GM15510 (cell line): Measurements from ENCODE around the gene OR51T1.

Experiments
- POLR2A ChIP-seq: IDR thresholded peaks from 3 replicates; pipeline ENCODE4 v1.6.1; 2011; ENCODE audit warnings: borderline replicate concordance; ENCODE audit not compliant: insufficient read length; ENCODE audit errors: extremely low read depth

OR51T1 gene

DNA sequence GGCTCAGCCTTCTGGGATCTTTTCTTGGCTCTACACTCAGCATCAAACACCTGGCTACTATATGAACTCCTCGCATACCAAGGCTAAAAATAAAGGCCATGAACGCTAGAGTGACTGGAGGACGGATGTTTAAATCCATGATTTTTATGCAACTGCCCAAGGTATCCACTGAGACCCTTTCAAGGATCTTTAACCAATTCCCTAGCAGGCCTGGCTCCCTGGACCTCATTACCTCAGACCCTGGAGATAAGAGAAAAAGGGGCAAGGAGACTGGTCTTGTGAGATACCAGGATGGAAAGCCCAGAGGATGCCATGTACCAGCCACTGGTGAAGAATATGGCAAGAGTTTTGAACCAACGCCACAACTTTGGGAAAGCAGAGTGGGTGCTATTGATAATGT lies 37.5 kb downstream of the OR51T1 start, which contains the start of gene OR51G2:
OR51G2 (minus strand) TSS at position 101 of the 400 bp plus-strand sequence. CDS start 3,687 bp downstream, outside the sequence.
- no peak for TF ChIP-seq POLR2A

- TF ChIP-seq POLR2A, result no peak
Observed at GRCh38 chr11:4921796-4922195, 40.1 kb downstream of the OR51T1 start.

DNA sequence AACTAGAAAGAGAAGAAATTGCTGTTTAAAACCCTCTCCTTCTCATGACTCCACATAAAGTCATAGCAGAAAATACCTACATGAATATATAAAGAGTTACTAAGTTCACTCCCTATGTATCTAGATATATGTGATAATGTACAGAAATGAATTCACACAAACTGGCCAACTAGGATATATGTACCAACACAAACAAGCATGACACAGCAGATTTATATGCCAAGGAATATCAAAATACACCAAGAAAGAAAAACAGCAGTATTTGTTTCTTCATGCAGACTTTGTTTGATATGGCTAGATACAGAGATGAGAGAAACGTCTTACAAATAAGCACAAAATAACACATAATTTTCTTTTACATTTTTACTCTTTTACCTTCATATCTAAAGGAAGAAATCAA lies 40.6 kb downstream of the OR51T1 start:
- no peak for TF ChIP-seq POLR2A

GRCh38 chr11:4924239-4924638 lies 42.5 kb downstream of the OR51T1 start, which contains the start of gene OR51G1:
OR51G1 (minus strand) TSS chr11:4924339; CDS start chr11:4924339, 0 bp downstream.
- no peak for TF ChIP-seq POLR2A

DNA sequence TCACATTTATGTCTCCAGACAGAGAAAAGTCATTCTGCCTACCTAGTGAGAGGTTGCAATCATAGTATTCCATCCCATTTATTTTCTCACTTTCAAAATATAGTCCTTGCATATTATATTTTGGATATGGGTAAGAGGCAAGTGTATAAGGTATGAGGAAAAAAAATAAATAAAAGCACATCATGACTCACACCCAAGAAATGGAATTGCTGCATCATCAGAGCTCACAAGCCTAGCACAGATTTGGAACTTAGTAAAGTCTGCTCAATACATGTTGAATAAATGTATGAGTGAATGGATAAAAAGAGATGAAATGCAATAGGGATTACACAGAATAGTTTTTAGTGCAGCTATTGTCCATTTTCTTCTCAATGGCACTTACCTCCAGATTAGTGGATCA lies 44.9 kb downstream of the OR51T1 start:
- no peak for TF ChIP-seq POLR2A
